OCI-LY3 (cell line): ENCODE data around the gene COL10A1.

Experiments used
- H2AFZ ChIP-seq: fragments of 200-600, 300-600 bp; shearing (Covaris generic); 2 replicates; pipeline ENCODE4 v1.6.0; 2014; ENCODE audit warnings: antibody characterized with exemption, low read depth, low read length
- H3K27ac ChIP-seq: fragments of 200-600, 300-600 bp; sonication (generic); 2 replicates; pipeline ENCODE4 v1.5.1; 2014; ENCODE audit warnings: mild to moderate bottlenecking, low read length, moderate library complexity, mixed read lengths
- H3K27me3 ChIP-seq: fragments of 200-600, 300-600 bp; sonication (generic); 2 replicates; pipeline ENCODE4 v1.6.1; 2014; ENCODE audit warnings: low read depth, low read length, mixed read lengths
- H3K36me3 ChIP-seq: fragments of 200-600, 300-600 bp; sonication (generic); replicated peaks from 2 replicates; pipeline ENCODE3; 2014; ENCODE audit warnings: low read depth, low read length, mixed read lengths
- H3K4me1 ChIP-seq: fragments of 300-600, 200-600 bp; sonication (generic); 2 replicates; pipeline ENCODE4 v1.6.1; 2014; ENCODE audit warnings: low read length, mixed read lengths
- H3K4me2 ChIP-seq: fragments of 200-600, 300-600 bp; sonication (generic); 2 replicates; pipeline ENCODE4 v1.6.1; 2014; ENCODE audit warnings: low read length, mixed read lengths
- H3K4me3 ChIP-seq: fragments of 300-600, 200-600 bp; sonication (generic); 2 replicates; pipeline ENCODE4 v1.5.1; 2014; ENCODE audit warnings: antibody characterized with exemption, mild to moderate bottlenecking, low read length, moderate library complexity
- H3K79me2 ChIP-seq: fragments of 300-600, 200-600 bp; shearing (Covaris generic); 2 replicates; pipeline ENCODE4 v1.6.1; 2014; ENCODE audit warnings: mild to moderate bottlenecking, low read length, mixed read lengths
- H3K9ac ChIP-seq: fragments of 300-600, 200-600 bp; shearing (Covaris generic); 2 replicates; pipeline ENCODE4 v1.6.0; 2014; ENCODE audit warnings: mild to moderate bottlenecking, low read length, moderate library complexity
- H3K9me3 ChIP-seq: fragments of 200-600, 300-600 bp; shearing (Covaris generic); 2 replicates; pipeline ENCODE4 v1.6.1; 2014; ENCODE audit warnings: low read length, mixed read lengths; ENCODE audit not compliant: insufficient read depth
- H4K20me1 ChIP-seq: fragments of 200-600, 300-600 bp; sonication (generic); 2 replicates; pipeline ENCODE4 v1.6.1; 2016; ENCODE audit warnings: low read length, mixed read lengths; ENCODE audit not compliant: insufficient read depth
- CTCF ChIP-seq: fragments of 200-600, 300-600 bp; sonication (generic); IDR thresholded peaks from 2 replicates; pipeline ENCODE4 v1.5.1; 2014; ENCODE audit warnings: antibody characterized with exemption, low read length, low read depth
- EZH2phosphoT487 ChIP-seq: fragments of 200-600 bp; shearing (Covaris generic); IDR thresholded peaks from 2 replicates; pipeline ENCODE4 v1.6.1; 2018; ENCODE audit warnings: antibody characterized with exemption, mixed run types, low read depth

The COL10A1 gene

GRCh38 chr6:116154887-116155286 lies 29.0 kb upstream of the COL10A1 start:
- no peak overlapping the region for H2AFZ ChIP-seq
- no peak overlapping the region for H3K4me2 ChIP-seq
- no peak overlapping the region for H3K4me3 ChIP-seq
- peaks cover 3% of the 10 kb centered on the region for H3K36me3 ChIP-seq
- H3K79me2 ChIP-seq = no peaks in the 10 kb centered on the region
- H3K4me1 ChIP-seq = no peaks in the 10 kb centered on the region
- H3K9me3 ChIP-seq = no peaks in the 10 kb centered on the region
- H3K27ac ChIP-seq = no peak overlapping the region
- H3K9ac ChIP-seq = no peak overlapping the region
- no peak for TF ChIP-seq EZH2phosphoT487
- TF ChIP-seq CTCF = no peak
- no peaks in the 10 kb centered on the region for H3K27me3 ChIP-seq
- no peaks in the 10 kb centered on the region for H4K20me1 ChIP-seq

GRCh38 chr6:116152620-116153019 lies 26.7 kb upstream of the COL10A1 start:
- H3K4me3 ChIP-seq = no peak overlapping the region
- TF ChIP-seq CTCF = no peak
- no peak for TF ChIP-seq EZH2phosphoT487
- no peaks in the 10 kb centered on the region for H3K27me3 ChIP-seq
- H3K9me3 ChIP-seq = no peaks in the 10 kb centered on the region
- no peak overlapping the region for H2AFZ ChIP-seq
- no peaks in the 10 kb centered on the region for H3K36me3 ChIP-seq
- H4K20me1 ChIP-seq = no peaks in the 10 kb centered on the region
- no peaks in the 10 kb centered on the region for H3K79me2 ChIP-seq
- no peaks in the 10 kb centered on the region for H3K4me1 ChIP-seq
- no peak overlapping the region for H3K27ac ChIP-seq
- H3K9ac ChIP-seq = no peak overlapping the region
- H3K4me2 ChIP-seq = no peak overlapping the region

- no peak for TF ChIP-seq EZH2phosphoT487
- TF ChIP-seq CTCF = no peak
- Histone ChIP-seq H3K4me1 (no peaks in the 10 kb centered on the region), H4K20me1 (no peaks in the 10 kb centered on the region), H3K27ac (no peak overlapping the region), H3K4me3 (no peak overlapping the region), H3K79me2 (no peaks in the 10 kb centered on the region), H3K9me3 (no peaks in the 10 kb centered on the region), H3K9ac (no peak overlapping the region), H2AFZ (no peak overlapping the region), H3K27me3 (no peaks in the 10 kb centered on the region), H3K36me3 (no peaks in the 10 kb centered on the region), H3K4me2 (no peak overlapping the region)
These were observed 20.1 kb upstream of the COL10A1 start for GRCh38 chr6:116145803-116146675.

GRCh38 chr6:116144605-116145004 lies 18.7 kb upstream of the COL10A1 start:
- no peak overlapping the region for H2AFZ ChIP-seq
- H3K27ac ChIP-seq = no peak overlapping the region
- H3K27me3 ChIP-seq = no peaks in the 10 kb centered on the region
- no peak overlapping the region for H3K4me2 ChIP-seq
- no peaks in the 10 kb centered on the region for H4K20me1 ChIP-seq
- H3K9ac ChIP-seq = no peak overlapping the region
- H3K36me3 ChIP-seq = no peaks in the 10 kb centered on the region
- no peaks in the 10 kb centered on the region for H3K79me2 ChIP-seq
- H3K9me3 ChIP-seq = no peaks in the 10 kb centered on the region
- H3K4me1 ChIP-seq = no peaks in the 10 kb centered on the region
- H3K4me3 ChIP-seq = no peak overlapping the region
- TF ChIP-seq CTCF (no peak), EZH2phosphoT487 (no peak)
